HUES6 (cell line): ENCODE data around the gene CDH2.

Experiments used
- H3K27ac ChIP-seq: 2 replicates; pipeline ENCODE4 v1.7.0; 2013; ENCODE audit warnings: low read depth, mild to moderate bottlenecking, low read length, inconsistent platforms
- H3K27me3 ChIP-seq: 2 replicates; pipeline ENCODE4 v1.6.1; 2013; ENCODE audit warnings: low read length; ENCODE audit not compliant: control insufficient read depth, insufficient read depth
- H3K36me3 ChIP-seq: 2 replicates; pipeline ENCODE4 v1.6.1; 2013; ENCODE audit warnings: low read length; ENCODE audit not compliant: control insufficient read depth, insufficient read depth
- H3K4me1 ChIP-seq: 2 replicates; pipeline ENCODE4 v1.6.1; 2013; ENCODE audit warnings: low read length; ENCODE audit not compliant: control insufficient read depth, insufficient read depth
- H3K4me3 ChIP-seq: 2 replicates; pipeline ENCODE4 v1.5.1; 2013; ENCODE audit warnings: low read depth, low read length
- H3K9ac ChIP-seq: one replicate; pipeline ENCODE4 v1.6.1; 2013; ENCODE audit warnings: mild to moderate bottlenecking, low read length
- H3K9me3 ChIP-seq: 2 replicates; pipeline ENCODE4 v1.6.1; 2013; ENCODE audit warnings: low read depth, low read length; ENCODE audit not compliant: control insufficient read depth, insufficient read depth

CDH2 gene

GRCh38 chr18:28183418-28184078 is 6.6 kb upstream of the CDH2 start:
- Histone ChIP-seq H3K27ac (no peak overlapping the region), H3K4me3 (no peak overlapping the region), H3K9me3 (no peaks in the 10 kb centered on the region), H3K27me3 (no peaks in the 10 kb centered on the region; the same call in 1 of the 2 replicates), H3K9ac (no peak overlapping the region), H3K4me1 (peaks cover 30% of the 10 kb centered on the region), H3K36me3 (no peaks in the 10 kb centered on the region)

DNA sequence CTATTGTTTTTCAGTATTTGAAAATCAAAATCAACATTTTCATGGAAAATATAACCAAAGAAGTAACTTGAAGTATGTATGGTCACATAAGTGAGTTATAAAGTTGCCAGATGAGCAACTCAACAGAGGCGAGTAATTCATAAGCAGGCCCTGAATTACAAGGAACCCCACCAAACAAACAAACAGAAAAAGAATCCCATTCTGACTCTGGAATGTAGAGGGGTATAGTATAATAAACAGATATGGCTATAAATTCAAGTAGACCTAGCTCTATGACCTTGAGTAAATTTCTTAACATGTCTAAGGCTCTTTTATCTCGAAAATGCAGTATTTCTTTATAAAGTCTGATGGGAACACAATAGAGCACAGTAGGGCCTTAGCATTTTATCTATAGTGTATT is 4.7 kb upstream of the CDH2 start:
- Histone ChIP-seq H3K4me1 (peaks cover 31% of the 10 kb centered on the region), H3K9ac (no peak overlapping the region)

GRCh38 chr18:28178720-28179119 is 1.8 kb upstream of the CDH2 start:
- Histone ChIP-seq H3K36me3 (no peaks in the 10 kb centered on the region), H3K9me3 (no peaks in the 10 kb centered on the region), H3K9ac (no peak overlapping the region), H3K27me3 (peaks cover 27% of the 10 kb centered on the region), H3K4me1 (peaks cover 39% of the 10 kb centered on the region), H3K27ac (no peak overlapping the region), H3K4me3 (peak overlapping the region; percentile 94)

More for the DNA sequence above, 4.7 kb upstream of the CDH2 start:
- Histone ChIP-seq H3K9me3 (no peaks in the 10 kb centered on the region), H3K27me3 (no peaks in the 10 kb centered on the region; the same call in 1 of the 2 replicates), H3K27ac (no peak overlapping the region), H3K4me3 (no peak overlapping the region), H3K36me3 (no peaks in the 10 kb centered on the region)

DNA sequence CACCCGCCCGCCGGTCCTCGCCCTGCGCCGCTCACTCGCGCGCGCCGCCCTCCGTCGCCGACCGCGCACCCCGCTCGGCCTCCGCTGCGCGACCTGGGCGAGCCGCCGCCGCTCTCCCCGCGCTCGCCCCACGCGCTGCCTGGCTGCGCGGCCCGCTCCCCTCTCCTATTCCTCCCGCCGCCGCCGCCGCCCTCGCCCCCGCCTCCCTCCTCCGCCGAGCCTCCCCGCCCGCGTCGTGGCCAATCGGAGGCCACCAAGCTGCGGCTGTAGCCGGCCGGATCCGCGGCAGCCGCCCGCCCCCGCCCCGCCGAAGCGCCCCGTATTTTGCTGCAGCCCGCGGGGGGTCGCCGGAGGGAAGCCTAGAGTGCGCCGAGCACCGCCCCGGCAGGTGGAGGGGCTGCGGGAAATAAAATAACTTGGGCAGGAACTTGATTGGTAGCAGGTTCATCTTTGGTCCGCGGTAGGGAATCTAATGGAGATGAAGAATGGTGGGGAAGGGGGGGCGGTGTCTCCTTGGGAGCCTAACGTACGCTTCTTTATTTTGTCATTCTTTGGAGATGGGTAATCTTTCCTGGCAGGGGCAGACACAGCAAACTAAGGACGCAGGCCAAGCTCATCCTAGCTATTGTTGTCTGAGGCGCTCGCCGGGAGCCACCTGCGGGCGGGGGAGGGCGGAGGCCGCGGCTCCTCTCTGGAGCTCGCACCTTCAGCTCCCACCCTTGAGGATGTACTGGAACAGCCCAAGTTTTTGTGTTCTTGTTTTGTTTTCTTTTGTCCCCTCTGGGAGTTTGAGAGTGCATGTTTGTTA is 1.1 kb upstream of the CDH2 start:
- H3K4me3 ChIP-seq: peak overlapping the region; percentile 94
- H3K36me3 ChIP-seq: no peaks in the 10 kb centered on the region
- peak overlapping the region; percentile 91 for H3K9ac ChIP-seq
- H3K4me1 ChIP-seq: peaks cover 39% of the 10 kb centered on the region
- no peaks in the 10 kb centered on the region for H3K9me3 ChIP-seq
- peaks cover 28% of the 10 kb centered on the region for H3K27me3 ChIP-seq
- H3K27ac ChIP-seq: no peak overlapping the region

DNA sequence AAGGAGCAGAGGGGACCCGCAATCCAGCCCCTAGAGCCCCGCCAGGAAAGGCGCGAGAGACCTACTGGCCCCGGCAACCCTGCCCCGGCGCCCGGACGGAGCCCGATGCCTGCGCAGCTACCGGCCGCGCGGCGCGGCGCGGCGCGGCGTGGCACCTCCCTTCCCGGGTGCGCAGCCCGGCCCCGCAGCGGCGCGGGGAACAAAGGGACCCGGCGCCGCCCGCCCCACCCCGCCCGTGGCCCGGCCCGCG is 307 bp downstream of the CDH2 start:
- Histone ChIP-seq H3K27ac (peak overlapping the region; percentile 36; the same call in 1 of the 2 replicates), H3K27me3 (peaks cover 28% of the 10 kb centered on the region)

DNA sequence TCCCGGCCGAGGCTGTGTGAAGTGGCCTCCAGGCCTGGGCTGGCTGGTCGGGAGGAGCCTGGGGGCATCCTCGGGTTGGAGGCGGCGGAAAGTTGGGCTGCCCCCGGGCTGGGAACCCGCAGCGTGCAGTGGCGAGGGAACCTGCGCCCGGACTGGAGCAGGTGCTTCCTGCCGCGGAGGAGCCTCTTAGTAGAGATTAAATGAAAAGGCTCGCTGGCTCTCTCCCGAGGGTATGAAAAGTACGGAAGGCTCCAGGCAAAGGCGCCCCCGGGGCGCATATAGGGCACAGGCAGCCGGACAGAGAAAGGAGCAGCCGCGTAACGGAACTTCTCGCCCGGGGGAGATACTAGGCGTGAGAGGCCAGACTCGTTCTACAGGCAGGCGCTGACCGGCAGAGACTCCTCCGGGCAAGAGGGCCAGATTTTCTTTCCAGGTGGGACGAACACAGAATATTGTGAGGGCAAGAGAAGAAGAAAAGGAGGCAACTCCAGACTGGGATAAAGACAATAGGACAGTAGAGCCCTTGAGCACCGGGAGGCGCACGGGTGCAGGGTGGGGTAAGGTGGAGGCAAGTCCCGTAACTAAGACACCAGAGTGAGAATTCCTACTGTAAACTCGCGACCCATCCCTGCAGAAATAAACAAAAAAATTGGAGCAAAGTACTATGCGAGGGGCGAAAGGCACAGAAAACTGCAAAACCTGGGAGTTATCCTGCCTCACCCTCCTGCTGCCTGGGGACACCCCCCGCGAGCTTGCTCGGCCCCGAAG is 816 bp downstream of the CDH2 start:
- Histone ChIP-seq H3K27me3 (peaks cover 28% of the 10 kb centered on the region), H3K36me3 (no peaks in the 10 kb centered on the region), H3K4me3 (peak overlapping the region; percentile 94), H3K9me3 (no peaks in the 10 kb centered on the region), H3K4me1 (peaks cover 26% of the 10 kb centered on the region), H3K27ac (peak overlapping the region; percentile 36; the same call in 1 of the 2 replicates), H3K9ac (peak overlapping the region; percentile 85)

More for the DNA sequence above, 307 bp downstream of the CDH2 start:
- no peaks in the 10 kb centered on the region for H3K36me3 ChIP-seq
- no peaks in the 10 kb centered on the region for H3K9me3 ChIP-seq
- peak overlapping the region; percentile 94 for H3K4me3 ChIP-seq
- peaks cover 29% of the 10 kb centered on the region for H3K4me1 ChIP-seq
- H3K9ac ChIP-seq: peak overlapping the region; percentile 85

GRCh38 chr18:28175150-28175929 is 1.6 kb downstream of the CDH2 start:
- H3K4me1 ChIP-seq: peaks cover 26% of the 10 kb centered on the region
- no peaks in the 10 kb centered on the region for H3K36me3 ChIP-seq
- H3K4me3 ChIP-seq: peak overlapping the region; percentile 94
- no peaks in the 10 kb centered on the region for H3K9me3 ChIP-seq
- H3K27me3 ChIP-seq: peaks cover 28% of the 10 kb centered on the region
- peak overlapping the region; percentile 85 for H3K9ac ChIP-seq
- H3K27ac ChIP-seq: no peak overlapping the region; the same call in 1 of the 2 replicates

DNA sequence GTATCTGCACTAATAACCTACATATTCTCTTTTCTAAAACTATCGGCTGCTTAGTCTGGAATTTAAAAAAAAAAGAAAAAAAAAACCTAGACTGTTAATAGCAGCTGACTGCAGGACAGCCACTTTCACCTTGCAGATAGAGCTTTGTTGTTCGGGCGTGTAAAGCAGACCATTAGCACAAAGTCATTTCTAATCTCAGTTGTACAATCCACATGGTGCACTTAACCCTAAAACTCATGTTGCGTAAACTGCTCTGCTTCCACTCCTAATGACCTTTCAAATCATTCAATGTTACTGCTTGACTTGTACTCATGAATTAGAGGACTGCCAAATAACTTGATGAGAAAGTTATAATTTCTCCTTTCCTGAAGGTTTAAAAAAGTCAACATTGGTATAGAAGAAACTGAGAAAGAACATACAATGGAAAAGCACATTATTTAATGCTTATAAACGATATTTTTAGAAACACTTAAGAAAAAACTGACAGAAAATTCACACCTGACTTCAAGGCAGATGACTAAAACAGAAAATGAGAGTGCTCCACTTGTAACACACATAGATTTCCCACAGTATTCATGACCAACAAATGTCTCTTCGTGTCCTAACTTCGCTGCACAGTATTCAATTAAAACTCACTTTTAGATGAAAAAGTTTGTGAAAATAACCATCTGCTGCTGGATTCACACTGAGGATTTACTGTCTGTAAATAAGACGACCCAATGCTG is 2.6 kb downstream of the CDH2 start:
- H3K27me3 ChIP-seq: peaks cover 28% of the 10 kb centered on the region
- H3K4me1 ChIP-seq: peaks cover 24% of the 10 kb centered on the region
- H3K27ac ChIP-seq: no peak overlapping the region
- H3K36me3 ChIP-seq: no peaks in the 10 kb centered on the region
- H3K9ac ChIP-seq: peak overlapping the region; percentile 85
- H3K4me3 ChIP-seq: peak overlapping the region; percentile 94
- H3K9me3 ChIP-seq: no peaks in the 10 kb centered on the region

GRCh38 chr18:28171837-28172236 is 5.1 kb downstream of the CDH2 start:
- Histone ChIP-seq H3K4me3 (no peak overlapping the region), H3K4me1 (peaks cover 19% of the 10 kb centered on the region), H3K36me3 (no peaks in the 10 kb centered on the region), H3K9me3 (no peaks in the 10 kb centered on the region), H3K27ac (no peak overlapping the region), H3K27me3 (peaks cover 28% of the 10 kb centered on the region), H3K9ac (no peak overlapping the region)

DNA sequence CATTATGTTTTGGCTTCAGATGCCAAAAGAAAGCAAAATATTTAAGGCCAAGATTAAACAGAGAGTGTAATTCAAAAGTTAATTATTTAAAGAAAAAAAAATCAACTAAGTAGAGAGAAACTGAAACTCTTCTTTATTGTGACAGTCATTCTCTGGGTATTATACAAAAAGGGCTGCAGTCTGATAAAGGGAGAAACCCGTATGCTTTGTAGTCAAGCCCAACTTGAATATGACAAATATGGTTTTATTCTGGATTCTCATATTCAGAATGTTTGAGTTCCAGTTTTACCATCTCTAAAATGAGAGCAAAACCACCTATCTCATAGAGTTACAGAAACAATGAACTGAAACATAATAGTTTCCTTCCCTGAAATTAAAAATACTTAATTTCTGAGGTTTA is 8.2 kb downstream of the CDH2 start:
- Histone ChIP-seq H3K9me3 (no peaks in the 10 kb centered on the region), H3K27me3 (peaks cover under 1% of the 10 kb centered on the region; the same call in 1 of the 2 replicates), H3K9ac (no peak overlapping the region), H3K36me3 (no peaks in the 10 kb centered on the region), H3K27ac (no peak overlapping the region), H3K4me1 (peaks cover 8% of the 10 kb centered on the region), H3K4me3 (no peak overlapping the region)
